ENCODE measurements around the gene NAGLU. TPM values are rescaled to one million over a fixed set of nuclear protein-coding genes. Genes with fewer than 3 reads are reported as not detected.
"Not testable (repeated sequence)": the region's sequence is repeated elsewhere in the genome, so short reads cannot be mapped to it uniquely, and the experiment has no call there.

Gene NAGLU
- total RNA-seq, 2 donors from 2014 or later = 19.6 to 22.1 TPM

DNA sequence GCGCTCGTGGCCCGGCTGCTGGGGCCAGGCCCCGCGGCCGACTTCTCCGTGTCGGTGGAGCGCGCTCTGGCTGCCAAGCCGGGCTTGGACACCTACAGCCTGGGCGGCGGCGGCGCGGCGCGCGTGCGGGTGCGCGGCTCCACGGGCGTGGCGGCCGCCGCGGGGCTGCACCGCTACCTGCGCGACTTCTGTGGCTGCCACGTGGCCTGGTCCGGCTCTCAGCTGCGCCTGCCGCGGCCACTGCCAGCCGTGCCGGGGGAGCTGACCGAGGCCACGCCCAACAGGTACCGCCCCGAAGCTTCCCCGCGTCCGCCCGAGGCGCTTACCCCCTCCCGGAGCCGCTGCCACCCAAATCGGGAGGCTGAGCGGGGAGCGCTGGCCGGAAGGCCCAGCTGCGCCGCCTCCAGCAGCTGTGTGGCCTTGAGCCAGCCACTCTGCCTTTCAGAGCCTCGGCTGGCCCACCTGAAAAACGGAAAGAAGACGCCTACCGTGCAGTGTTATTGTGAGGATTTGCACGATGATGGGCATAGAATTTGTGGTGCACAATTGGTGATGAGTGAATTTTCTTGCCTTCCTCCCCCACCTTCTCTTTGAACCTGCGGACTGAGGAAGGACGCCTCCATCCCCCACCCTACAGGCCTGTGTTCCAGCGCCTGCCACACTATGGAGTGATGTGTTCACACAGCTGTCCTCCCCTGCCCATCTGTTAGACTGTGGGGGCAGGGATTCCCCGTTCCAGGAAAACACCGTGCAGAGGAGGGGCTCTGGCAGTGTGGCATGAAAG lies 523 bp downstream of the NAGLU start:
- Histone ChIP-seq H3K9me3 (no peaks in the 10 kb centered on the region), H3K36me3 (peaks cover 32% of the 10 kb centered on the region), H3K4me3 (peak overlapping the region; percentile 47 to 67), H3K27ac (peak overlapping the region; percentile 90 to 93), H3K4me1 (peaks cover 0 to 22% of the 10 kb centered on the region in 2 donors), H3K27me3 (no peaks in the 10 kb centered on the region)
- DNase-seq (ENCODE audit: low spot score) = peak; percentile 79
- TF ChIP-seq, protein P1, sequence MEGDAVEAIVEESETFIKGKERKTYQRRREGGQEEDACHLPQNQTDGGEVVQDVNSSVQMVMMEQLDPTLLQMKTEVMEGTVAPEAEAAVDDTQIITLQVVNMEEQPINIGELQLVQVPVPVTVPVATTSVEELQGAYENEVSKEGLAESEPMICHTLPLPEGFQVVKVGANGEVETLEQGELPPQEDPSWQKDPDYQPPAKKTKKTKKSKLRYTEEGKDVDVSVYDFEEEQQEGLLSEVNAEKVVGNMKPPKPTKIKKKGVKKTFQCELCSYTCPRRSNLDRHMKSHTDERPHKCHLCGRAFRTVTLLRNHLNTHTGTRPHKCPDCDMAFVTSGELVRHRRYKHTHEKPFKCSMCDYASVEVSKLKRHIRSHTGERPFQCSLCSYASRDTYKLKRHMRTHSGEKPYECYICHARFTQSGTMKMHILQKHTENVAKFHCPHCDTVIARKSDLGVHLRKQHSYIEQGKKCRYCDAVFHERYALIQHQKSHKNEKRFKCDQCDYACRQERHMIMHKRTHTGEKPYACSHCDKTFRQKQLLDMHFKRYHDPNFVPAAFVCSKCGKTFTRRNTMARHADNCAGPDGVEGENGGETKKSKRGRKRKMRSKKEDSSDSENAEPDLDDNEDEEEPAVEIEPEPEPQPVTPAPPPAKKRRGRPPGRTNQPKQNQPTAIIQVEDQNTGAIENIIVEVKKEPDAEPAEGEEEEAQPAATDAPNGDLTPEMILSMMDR (IDR thresholded peaks at IDR 0.05) = no peak

DNA sequence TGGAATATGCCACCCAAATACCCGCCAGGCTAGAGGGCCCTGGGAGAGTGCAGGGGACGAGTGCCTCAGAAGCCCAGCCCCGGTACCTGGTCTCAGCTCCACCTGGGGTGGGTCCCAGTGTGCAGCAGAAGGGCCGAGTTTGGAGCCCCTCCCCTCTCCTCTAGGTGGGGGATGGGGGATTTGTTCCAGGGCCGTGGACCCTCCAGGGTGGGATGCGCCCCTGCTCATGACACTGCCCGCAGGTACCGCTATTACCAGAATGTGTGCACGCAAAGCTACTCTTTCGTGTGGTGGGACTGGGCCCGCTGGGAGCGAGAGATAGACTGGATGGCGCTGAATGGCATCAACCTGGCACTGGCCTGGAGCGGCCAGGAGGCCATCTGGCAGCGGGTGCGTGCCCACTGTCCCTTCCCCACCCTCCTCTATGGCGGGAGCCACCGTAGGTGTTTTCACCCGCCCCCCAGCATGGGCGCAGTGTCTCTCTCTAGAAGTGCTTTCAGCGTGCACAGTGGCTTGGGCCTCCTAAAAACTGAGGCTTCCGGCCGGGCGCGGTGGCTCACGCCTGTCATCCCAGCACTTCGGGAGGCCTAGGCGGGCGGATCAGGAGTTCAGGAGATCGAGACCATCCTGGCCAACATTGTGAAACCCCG lies 1.2 kb downstream of the NAGLU start:
- no peaks in the 10 kb centered on the region for H3K9me3 ChIP-seq
- H3K4me3 ChIP-seq = peak overlapping the region; percentile 47 to 67
- DNase-seq (ENCODE audit: low spot score) = no peak
- TF ChIP-seq, protein P1 (IDR thresholded peaks at IDR 0.05) = no peak
- H3K27me3 ChIP-seq = no peaks in the 10 kb centered on the region
- peak overlapping the region; percentile 90 to 93 for H3K27ac ChIP-seq
- peaks cover 0 to 22% of the 10 kb centered on the region in 2 donors for H3K4me1 ChIP-seq
- H3K36me3 ChIP-seq = peaks cover 32% of the 10 kb centered on the region

DNA sequence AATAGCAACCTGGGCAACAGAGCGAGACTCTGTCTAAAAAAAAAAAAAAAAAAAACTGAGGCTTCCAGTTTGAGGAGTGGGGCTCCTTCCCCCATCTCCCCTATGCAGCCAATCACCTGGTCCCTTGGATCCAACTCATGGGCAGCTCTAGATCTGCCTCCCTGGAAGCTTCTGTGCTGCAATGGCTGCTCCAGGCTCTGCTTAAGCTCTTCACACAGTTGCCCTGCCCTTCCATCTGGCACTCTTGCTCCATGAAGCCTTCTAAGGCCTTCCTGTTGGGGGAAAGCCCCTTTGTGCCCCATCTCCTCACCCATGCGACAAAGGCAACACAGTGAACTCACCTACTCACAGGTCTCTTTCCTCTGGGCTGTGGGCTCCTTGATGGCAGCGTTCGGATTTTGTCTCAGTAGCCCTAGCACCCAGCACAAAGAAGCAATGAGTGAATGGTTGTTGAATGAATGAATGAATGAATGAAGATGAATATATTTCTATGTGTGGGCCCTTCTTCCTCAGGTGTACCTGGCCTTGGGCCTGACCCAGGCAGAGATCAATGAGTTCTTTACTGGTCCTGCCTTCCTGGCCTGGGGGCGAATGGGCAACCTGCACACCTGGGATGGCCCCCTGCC lies 1.9 kb downstream of the NAGLU start:
- Histone ChIP-seq H3K9me3 (no peaks in the 10 kb centered on the region), H3K4me3 (no peak overlapping the region), H3K4me1 (peaks cover 0 to 22% of the 10 kb centered on the region in 2 donors), H3K27ac (no peak overlapping the region), H3K36me3 (peaks cover 38% of the 10 kb centered on the region), H3K27me3 (no peaks in the 10 kb centered on the region)
- TF ChIP-seq, protein P1 (IDR thresholded peaks at IDR 0.05) = no peak
- no peak for DNase-seq (ENCODE audit: low spot score)

DNA sequence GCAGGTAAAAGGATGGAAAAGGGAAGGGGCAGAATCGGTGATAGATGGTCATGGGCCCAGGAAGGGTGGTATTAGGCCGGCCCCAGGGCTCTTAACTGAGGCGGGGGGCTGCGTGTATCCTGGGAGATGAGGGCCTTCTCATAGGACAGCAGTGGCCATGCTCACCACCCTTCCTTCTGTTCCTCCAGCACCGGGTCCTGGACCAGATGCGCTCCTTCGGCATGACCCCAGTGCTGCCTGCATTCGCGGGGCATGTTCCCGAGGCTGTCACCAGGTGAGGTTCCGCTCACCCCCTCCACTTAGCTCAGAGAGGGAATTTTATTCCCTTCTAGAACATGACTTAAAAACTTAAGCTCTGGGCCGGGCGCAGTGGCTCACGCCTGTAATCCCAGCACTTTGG lies 2.4 kb downstream of the NAGLU start:
- peaks cover 40% of the 10 kb centered on the region for H3K36me3 ChIP-seq
- H3K9me3 ChIP-seq = no peaks in the 10 kb centered on the region

DNA sequence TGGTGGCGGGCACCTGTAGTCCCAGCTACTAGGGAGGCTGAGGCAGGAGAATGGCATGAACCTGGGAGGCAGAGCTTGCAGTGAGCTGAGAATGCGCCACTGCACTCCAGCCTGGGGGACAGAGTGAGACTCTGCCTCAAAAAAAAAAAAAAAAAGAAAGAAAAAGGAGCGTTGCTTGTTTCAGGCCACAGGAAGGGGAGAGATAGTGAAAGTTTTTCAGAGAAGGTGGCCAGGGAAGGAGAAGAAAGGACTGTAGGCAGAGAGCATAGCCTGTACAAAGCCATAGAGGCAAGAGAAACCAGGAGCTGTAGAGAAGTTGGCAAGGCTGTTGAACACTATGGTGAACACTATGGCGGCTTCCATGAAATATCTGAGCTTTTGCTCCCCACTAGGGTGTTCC lies 4.5 kb downstream of the NAGLU start:
- Histone ChIP-seq H3K36me3 (peaks cover 40% of the 10 kb centered on the region), H3K4me1 (peaks cover 0 to 13% of the 10 kb centered on the region in 2 donors)
- DNase-seq (ENCODE audit: low spot score); H3K27ac ChIP-seq; H3K9me3 ChIP-seq; H3K4me3 ChIP-seq; H3K27me3 ChIP-seq: not testable (repeated sequence)

More for the DNA sequence above, 2.4 kb downstream of the NAGLU start:
- no peak for DNase-seq (ENCODE audit: low spot score)
- no peaks in the 10 kb centered on the region for H3K27me3 ChIP-seq
- H3K4me3 ChIP-seq = no peak overlapping the region
- no peak overlapping the region for H3K27ac ChIP-seq
- H3K4me1 ChIP-seq = peaks cover 0 to 22% of the 10 kb centered on the region in 2 donors
- TF ChIP-seq, protein P1 (IDR thresholded peaks at IDR 0.05) = no peak

Measured in right atrium auricular region (tissue), 2 donors.